GM18907 (cell line): ENCODE measurements around the gene MGMT.
A peak's percentile ranks its signal among the peaks of the same experiment; 100 is the strongest.

Source experiments
- ATAC-seq: cut with Tn5 transposase; IDR thresholded peaks from one replicate; pipeline ENCODE4 v1.9.1; 2021; ENCODE audit warnings: mild to moderate bottlenecking, moderate library complexity; ENCODE audit not compliant: unreplicated experiment

The MGMT gene

DNA sequence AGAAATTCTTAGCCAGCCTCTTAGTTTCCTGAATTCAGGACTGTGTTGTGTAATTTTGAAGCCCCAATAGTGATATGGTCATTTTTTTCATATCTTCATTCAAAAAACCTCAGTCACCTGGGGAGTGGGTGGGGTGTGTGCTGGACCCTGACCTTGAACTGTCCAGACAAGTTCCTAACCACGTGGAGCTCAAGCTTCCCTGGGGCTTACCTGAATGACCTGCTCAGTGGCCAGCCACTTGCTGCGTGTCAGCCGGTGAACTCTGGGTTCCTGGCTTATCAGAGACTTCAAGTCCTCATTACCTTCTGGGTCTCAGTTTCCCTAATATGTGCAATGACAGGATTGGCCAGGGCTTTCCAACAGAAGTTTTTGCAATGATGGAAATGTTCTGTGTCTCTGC is 27.1 kb downstream of the MGMT start:
- ATAC-seq, result no peak

DNA sequence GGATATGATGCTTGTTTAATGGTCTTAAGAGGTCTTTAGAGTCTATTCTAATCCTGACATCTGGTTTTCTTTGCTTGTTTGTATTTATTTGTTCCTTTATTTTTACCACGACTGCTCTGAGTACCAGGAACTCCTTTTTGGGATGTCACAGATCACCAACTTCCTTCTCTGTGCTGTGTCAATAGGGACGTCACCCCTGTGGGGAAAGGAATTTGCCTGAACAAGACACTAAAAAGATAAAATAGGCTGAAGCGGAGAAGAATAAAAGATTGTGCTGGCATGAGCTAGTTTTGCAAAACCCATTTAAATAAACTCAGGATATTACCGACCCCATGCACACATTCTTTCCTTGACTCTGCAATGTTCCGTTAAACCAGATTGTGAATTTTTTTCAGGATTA is 27.7 kb downstream of the MGMT start:
- ATAC-seq, result no peak

DNA sequence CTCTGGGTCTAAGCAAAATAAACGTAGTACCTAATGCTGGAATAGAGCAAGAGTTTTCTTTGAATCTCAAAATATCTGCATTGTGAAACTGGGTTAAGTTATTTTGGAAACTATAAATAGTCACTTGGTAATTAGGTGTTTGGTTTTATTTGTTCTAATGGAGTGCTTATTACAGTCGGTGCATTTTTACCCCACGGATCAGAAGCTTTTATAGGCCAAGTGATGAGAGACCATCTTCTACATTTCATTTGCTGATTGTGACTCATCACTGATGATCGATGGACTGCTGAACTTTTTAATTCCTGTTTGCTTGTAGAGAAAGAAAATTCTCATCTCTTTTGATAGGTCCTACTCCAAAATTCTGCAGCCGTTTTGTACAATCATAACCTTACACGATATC is 28.2 kb downstream of the MGMT start:
- no peak for ATAC-seq

DNA sequence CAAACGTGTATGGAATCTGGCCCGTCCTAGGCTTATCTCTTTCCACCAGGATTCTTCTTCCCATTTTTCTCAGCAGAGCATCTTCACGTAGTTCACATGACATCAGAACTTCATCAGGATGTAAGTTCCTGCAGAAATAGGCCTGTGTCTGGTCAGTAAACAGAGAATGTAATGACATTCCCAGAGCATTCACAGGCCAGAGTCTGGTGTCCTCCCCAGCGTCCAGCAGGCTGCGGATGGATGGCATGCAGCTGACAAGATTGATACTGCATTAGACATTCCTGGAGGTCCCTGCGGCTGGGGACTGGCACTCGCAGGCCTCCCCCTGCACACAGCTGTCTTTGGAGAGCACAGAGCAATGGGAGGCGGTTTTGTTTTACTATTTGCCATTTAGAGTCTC is 28.7 kb downstream of the MGMT start:
- ATAC-seq, result no peak

DNA sequence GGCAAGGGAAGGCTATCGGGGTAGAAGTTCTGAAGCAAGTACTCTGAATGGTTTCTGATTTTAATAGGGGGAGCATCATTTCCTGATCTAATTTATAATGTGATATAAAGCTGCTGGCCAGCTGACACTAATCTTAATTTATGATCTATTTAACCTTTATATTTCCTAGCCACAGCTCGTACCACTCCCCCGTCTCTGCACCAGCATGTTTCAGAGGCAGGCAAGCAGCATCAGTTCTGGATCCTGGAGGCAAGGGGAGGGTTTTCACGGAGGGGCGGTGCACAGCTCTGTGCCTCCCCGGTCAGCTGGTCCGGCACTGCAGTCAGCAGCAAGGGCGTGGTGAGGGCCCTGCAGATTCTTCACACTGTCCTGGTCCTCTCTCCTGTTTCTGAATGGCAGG is 30.0 kb downstream of the MGMT start:
- ATAC-seq, result no peak

DNA sequence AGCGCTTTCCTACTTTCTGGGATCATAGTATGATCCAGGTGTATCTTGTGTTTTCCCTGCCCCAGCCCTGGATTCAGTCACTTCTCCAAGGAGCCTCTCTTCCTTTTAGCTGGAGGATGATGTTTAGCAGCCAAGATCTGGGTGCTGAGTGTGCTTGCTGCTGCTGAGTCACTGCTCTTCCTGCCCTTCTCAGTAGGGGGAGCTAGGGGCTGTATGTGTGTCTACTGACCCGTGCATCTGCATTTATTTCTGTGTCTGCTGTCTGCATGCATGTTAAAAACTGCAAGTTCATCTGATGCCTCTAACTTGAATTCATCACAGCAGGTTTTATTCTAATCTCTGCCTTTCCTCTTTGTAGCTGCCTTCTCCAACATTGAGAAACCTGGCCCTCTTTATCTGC is 31.6 kb downstream of the MGMT start:
- no peak for ATAC-seq

DNA sequence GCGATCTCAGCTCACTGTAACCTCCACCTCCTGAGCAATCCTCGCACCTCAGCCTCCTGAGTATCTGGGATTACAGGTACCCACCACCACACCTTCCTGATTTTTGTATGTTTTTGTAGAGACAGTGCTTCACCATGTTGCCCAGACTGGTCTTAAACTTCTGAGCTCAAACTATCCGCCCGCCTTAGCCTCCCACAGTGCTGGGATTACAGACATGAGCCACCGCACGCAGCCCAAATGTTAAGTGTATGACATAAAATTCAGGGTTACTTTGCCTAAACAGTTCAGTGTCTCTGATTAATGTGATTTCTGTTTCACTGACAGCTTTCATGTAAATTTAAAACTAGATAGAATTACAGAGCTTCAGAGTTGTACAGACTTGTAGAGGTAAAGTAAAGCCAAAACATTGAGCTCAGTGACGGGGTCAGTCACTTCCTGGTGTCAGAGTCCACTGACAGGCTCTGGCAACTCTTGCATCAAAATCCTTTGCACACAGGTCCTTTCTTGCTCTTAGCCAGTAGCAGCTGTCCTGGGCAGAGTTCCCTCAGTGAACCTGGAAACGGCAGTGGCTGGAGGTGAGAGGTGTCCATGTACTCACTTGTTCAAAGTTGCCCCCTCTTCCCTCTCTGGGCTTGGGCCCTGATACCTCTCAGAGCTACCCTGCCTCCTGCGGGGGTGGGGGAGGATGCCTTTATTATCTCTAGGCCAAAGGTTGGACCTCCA is 33.7 kb downstream of the MGMT start:
- no peak for ATAC-seq

DNA sequence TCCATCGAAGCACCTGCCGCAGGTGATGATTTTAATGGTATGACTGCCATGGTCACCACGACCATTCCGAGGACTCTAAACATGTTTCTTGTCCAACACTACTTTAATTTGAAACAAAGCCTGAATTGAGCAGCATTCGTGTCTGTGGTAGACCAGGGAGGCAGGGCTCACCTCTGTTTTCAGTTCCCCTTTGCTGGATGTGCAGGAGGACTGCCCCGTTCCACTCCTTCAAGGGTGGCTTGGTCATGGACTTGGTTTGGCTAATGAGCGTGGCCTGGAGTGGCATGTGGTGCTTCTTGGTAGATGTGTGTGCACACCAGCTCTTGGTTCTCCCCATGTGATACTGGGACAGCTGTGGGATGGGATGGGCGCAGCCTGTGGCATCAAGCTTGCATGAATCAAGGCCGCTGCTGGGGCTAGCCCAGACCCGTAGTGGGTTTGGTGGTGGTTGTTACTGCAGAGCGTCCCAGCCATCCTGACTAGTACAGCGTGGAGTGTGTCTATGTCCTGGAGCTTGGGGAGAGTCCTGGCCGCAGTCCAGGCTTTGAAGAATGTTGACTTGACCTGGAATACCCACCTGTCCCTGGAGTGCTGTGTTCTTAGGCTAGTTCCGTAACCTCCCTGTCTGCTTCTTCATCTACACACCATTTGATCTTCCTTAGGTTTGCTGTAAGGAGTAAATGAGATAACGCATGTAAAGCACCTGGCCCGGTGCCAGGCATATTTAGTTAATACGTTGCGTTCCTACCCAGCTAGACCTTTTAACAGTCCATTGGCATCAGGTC is 34.8 kb downstream of the MGMT start:
- peak; percentile 95 for ATAC-seq

DNA sequence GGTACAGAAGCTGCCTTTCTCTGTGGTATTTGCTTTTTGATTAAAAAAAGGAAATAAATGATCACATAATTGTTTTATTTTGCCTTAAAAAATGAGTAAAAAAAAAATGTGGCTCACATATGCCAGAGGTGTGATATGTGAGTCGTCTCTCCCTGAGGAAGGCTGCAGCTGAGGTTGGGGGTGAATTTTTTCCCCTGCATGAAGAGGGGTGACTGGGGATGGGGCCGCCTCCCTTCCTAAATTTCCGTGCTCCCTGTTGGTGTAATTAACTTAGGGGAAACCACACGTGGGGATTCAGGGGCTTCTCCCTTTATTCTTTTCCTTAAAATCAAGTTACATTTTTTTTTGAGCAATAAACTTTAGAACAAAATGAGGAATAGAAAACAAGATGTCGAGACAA is 35.4 kb downstream of the MGMT start:
- no peak for ATAC-seq

DNA sequence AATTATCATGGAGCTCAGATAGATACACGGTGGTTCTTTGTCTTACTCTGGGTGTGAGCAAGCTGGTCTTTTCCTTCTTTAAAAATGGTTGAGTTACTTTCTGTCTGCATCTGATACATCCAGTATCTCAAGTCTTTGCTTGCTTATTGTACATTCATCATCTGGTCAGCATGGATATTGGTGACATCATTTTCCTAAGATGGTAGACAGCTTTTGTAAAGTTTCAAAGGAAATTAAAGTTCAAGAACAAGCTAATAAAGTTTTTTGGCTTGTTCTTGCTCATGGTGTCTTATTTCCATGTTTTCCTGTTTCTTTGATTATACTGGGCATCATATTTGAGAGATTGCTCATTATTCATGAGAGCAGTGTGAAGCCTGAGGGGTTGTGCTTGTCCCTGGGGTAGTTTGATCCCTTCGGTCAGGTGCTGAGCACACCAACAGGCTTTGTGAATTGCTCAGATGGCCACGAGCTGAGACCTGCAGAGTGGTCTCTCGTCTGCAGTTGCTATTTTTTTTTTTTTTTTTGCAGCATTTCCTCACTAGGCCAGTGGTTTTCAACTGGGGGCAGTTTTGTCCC is 38.5 kb downstream of the MGMT start:
- ATAC-seq, result no peak

DNA sequence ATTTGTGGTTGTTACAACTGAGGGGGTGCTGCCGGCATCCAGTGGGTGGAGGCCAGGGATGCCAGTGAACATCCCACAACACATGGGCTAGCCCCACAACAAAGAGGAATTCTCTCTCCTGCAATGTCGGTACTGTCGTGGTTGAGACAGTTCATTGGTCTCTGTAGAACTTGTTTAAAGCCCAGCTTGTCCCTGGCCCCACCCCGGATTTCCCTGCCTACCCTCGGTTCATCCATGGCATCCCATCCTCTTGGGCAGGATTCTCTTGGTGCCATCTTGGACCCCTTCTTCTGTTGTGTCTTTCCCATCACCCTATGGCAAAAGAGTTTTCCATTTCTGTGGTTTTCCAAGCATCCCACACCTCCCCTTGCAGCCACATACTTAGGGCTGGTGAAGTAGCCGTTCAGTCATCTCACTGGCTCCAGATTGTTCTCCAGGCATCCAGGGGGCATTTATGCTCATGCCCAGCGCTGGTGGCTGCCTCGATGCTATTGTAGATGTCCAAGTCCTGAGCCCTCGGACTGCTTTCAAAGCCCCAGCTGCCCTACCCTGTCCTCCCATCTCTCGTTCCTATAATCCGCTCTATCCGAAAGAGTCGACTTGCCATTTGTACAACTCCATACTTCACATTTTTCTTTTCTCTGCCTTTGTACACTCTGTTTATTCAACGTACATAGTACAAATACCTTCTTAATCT is 39.2 kb downstream of the MGMT start:
- ATAC-seq, result no peak

DNA sequence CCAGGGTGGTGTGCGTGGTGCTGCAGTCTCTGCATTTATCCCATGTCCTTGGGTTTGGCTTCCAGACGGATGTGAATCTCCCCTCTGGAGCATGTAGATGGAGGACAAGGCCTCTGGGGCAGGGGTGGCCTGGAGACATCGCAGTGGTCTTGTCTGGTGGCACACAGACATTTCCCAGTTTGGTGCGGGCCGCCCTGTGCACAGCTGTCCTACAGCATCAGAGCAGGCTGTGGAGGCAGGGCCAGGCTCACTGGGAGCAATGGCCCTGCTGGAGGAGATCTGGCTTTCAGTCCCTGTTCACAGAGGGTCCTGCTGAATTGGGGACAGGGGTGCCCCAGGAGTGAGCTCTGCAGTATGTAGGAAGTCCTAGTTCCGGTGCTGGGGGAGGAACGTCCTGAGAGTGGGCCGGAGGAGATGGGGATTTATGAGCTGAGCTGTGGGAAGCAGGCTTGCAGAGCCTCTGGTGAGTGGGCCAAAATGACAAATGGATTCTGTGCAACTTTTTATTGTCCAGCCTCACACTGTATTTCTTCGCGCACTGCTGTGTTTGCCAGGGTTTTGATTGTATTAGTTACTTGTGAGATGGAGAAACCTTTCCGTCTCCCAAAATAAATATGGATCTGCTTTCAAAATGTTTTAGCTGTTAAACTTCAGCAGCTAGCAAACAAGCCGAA is 40.3 kb downstream of the MGMT start:
- no peak for ATAC-seq

DNA sequence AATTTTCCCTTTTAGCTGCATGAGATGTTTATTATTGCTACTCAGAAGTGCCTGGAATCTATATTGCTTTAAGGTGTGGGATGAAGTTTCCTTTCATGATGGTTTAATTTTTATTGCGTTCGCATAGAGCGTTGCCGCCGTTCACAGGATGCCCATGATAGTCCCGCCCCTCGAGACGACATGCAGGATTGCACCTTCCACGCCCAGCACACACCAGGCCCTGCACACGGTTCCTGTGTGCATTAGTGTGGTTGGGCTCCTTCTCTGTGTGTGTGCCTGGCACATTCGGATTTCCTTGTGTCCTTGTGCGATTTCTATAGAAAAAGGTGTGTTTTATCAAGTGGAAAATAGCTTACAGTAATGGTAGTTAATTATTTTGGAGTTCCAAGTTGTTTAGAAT is 42.1 kb downstream of the MGMT start:
- ATAC-seq, result no peak

DNA sequence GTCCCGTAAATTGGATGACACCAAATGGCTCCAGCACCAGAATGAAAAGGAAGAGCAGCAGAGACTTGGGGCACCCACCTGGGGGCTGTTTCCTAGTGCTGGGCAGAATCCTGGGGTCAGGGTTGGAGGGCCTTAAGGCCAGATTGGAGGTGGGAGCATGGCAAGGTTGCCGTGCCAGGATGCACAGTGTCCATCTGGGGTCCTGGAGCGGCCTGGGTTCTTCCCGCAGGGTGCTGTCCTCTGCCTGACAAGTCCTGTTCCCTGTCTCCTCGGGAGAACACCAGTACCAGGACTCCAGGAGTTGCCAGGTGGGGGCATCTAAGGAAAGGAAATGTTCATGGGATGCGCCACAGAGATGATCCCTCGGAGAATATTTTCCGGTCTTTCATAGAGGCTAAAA is 42.8 kb downstream of the MGMT start:
- ATAC-seq, result no peak

DNA sequence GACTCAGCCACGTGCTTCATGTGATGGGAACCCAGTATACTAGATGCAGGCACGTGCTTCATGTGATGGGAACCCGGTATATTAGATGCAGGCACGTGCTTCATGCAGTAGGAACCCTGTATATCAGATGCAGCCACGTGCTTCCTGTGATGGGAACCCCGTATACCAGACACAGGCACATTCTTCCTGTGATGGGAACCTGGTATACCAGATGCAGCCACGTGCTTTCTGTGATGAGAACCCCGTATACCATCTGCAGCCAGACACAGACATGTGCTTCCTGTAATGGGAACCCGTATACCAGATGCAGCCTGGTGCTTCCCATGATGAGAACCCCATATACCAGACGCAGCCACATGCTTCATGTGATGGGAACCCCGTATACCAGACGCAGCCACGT is 44.0 kb downstream of the MGMT start:
- ATAC-seq, result no peak

DNA sequence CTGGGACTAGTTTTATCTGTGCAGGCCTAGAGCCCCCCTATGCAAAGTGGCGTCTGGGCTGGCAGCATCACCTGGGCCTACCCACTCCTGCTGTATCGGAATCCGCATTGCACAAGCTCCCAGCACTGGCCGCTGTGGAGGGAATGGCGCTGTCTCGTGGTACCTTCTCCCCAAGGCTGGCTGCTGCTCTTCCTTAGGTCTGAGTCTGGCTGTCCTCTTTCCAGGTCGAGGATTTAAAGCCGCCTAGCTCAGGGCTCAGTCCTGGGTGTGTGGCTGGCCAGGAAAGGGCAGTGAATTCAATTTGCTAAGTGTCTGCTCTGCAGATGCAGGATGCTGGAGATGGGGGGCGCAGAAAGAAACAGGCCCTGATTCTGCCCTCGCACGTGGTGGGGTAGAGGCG is 44.7 kb downstream of the MGMT start:
- no peak for ATAC-seq

DNA sequence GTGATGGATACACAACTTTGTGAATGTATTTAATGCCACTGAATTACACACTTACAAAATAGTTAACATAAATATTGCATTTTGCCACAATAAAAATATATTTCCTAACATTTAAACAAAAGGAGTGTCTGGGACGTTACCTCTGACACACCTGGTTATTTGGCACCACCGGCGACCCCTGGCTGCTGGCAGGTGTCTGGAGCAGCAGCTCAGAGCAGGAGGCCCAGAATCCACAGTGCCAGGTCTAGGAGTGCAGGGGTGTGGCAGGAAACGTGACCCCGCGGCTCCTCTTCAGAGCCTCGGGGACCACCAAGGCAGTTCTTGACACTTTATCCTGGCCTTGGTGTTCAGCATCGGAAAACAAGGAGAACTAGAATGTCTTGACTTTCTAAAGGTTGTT is 46.3 kb downstream of the MGMT start:
- no peak for ATAC-seq

DNA sequence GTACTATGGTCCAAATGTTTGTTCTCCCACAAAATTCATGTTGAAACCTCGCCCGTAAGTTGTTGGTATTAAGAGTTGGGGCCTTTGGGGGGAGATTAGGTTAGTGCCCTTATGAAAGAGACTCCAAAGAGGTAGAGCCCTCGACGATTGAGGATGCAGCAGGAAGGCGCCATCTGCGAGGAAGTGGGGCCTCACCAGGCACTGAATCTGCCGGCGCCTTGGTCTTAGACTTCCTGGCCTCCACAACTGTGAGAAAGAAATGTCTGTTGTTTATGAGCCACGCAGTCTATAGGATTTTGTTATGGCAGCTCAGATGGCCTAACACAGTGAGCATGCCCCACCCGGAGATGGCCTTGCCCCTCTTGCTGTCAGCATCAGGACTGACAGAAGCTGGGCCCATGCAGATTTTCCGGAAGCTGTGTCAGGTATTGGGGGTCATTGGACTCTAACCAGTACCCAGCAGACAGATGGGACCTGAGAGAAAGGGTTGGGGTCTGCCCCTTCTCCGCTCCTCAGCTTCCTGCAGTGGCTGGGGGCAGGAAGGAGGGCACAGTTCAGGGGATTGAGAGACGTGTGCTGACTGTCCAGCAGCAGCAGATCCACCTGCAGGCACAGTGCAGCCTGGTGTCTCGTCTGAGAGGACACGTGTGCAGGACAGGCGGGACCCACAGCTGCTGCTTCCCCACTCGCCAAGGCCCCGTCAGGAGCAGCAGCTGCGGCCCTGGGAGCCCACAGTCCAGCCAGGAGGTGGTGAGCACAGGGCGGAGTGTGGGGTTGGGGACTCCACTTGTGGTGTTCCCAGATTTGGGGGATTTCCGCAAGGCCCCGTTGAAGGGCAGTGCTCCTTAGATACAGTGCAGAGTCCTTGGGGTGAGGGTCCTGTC is 47.8 kb downstream of the MGMT start:
- ATAC-seq, result no peak

DNA sequence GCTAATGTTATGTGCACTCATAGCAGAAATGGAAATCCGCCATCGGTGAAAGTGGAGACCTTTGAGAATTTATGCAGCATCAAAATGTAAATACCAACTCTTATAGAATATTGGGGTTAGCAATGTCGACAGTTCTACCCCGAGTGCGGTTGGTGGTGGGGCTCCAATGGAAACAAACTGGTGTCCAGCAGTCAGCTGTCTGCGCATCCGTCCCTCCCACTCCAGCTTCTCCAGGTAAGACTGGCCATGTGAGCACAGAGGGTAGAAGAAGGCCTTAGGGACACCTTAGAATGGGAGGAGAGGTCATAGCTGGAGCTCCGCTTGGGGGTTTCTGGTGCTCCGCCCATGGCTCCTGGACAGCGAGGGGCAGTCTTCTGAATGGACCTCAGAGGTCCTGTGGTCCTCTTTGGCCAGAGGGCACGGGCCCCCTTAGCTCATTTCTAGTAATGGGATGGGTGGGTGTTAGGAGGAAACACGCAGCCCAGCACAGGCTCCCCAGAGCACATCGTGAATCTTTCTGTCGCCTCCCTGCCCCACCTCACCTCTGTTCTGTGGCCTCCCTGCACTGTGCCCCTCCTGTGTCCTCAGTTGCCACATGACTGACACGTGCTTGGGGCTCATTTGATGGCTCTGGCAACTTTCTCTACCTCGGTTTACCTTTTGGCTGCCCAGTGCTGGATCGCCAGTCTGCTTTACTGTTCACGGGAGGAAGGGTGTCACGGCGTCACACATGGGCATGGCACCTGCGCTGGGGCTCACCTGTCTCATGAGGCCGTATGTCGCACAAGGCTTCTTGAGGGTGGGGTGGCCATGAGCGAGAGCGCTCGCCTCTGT is 50.0 kb downstream of the MGMT start:
- no peak for ATAC-seq
